Myocyte (in vitro differentiated cells): ENCODE measurements around the gene SPAG17. TPM values are rescaled to one million over a fixed set of nuclear protein-coding genes. Genes with fewer than 3 reads are reported as not detected.
"Not testable (repeated sequence)": the region's sequence is repeated elsewhere in the genome, so short reads cannot be mapped to it uniquely, and the experiment has no call there.

ENCODE experiments used
- DNase-seq: peaks from one replicate; pipeline ENCODE4 v3.0.0-alpha.2; 2012; ENCODE audit warnings: low read depth
- total RNA-seq: library from RNA; depleted of rRNA; stranded (reverse); fragments of >200 nt; gene quantifications from 2 replicates; pipeline ENCODE4 v1.2.3, GENCODE V29; 2014

Gene SPAG17
- total RNA-seq, 1 donor from 2014 or later: not detected

DNA sequence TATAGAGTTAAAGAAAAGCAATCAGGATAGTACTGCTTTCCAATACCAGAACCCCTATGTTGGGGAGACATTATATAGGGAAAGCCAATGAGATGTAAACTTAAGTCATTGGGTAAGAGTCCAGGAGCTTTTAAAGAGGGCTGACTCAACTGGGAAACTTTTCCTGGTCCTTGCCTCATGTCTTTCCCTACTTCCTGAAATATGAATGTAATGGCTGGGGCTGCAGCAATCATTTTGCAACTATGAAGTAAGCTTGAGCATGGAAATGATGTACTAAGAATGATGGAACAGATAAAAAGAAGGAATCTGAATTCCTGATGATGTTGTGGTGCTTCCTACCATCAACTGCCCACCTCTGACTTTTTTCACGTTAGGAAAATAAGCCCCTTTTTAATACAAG lies 199.8 kb downstream of the SPAG17 start:
- DNase-seq: no peak

GRCh38 chr1:117981455-117982192 lies 203.4 kb downstream of the SPAG17 start:
- no peak for DNase-seq

DNA sequence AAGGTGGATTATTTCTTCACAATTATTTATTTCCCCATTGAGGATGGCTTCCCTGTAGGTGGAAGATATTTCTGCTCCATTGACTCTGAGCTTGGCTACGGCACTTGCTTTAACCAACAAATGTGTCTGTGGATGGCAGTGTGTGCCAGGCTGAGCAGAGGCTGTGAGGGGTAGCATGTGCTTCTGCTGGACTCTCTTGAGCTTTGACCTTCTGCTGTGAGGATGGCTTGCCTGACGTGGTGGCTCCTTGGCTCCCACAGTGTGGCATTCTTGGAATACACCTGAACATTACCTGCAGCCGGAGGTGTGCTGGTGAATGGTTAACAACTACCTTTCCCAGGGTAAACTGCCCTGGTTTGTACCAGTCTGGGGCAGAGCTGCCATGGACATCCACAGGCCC lies 208.6 kb downstream of the SPAG17 start:
- no peak for DNase-seq

DNA sequence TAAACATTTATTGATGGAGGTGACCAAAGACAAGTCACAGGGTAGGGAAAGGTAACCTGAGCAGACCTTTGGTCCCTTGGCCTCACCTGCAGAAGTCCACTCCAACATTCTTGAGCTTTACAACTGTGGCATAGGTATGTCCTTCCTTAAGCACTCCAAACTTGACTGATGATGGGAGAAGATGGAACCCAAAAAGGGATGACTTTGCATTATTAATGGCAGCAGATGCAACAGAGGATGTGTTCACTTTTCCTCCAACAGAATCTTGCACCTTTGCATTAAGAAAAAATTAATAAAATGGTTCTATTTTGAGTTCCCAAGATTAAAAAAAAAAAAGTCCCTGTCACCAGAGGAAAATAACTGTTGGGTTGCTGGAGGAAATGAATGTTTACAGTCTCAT lies 213.3 kb downstream of the SPAG17 start:
- DNase-seq: no peak

- DNase-seq: no peak
Measured at GRCh38 chr1:117970252-117970651, 214.8 kb downstream of the SPAG17 start.

GRCh38 chr1:117967881-117968280 lies 217.1 kb downstream of the SPAG17 start:
- peak; percentile 7 for DNase-seq

DNA sequence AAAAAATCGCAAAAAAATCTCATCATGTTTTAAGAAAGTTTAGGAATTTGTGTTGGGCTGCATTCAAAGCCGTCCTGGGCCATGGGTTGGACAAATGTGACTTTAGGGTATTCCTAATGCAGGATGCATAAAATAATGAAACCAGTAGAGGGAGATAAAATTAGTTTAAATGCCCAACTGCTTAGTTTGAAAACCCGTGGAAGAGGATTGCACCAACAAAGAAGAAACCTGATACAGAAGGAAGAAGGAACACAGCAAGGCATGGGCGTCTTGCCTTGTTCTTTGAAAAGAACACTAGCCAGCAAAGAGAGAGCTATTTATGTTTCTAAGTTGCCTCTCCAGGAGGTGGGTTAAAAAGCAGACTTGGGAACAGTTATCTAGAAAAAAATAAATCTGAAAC lies 217.6 kb downstream of the SPAG17 start:
- DNase-seq: peak; percentile 59

DNA sequence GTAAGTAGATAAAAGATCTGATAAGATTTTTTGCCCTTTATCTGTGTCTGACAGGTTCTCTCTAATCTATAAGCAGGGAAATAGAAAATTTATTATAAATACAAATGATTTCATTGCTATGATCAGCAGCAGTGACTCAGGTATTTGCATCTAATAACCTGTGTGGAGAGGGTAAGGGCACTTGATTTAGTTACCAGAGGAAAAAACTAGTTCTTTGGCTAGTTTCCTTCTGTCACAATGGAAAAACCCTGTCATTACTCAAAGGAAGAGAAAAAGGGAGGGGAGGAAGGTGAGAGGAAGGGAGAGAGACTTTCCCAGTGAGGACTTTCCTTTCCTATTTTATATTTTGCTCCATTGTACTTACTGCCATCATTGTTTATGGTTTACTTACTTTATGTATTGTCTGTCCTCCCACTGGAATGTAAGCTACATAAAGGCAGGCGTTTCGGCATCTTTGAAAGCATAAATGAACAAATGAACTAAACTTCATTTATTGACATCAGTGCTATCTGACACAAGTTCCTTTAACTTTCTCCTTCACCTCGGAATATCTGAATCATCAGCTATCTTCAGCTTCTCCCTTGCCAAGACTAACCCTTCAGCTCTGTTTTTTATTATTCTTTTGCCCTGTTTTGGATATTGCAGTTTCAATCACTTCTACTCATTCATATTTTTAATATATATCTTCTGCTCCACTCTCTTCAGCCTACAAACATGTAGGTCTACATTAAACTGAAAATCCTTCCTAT lies 220.6 kb downstream of the SPAG17 start:
- DNase-seq: no peak

DNA sequence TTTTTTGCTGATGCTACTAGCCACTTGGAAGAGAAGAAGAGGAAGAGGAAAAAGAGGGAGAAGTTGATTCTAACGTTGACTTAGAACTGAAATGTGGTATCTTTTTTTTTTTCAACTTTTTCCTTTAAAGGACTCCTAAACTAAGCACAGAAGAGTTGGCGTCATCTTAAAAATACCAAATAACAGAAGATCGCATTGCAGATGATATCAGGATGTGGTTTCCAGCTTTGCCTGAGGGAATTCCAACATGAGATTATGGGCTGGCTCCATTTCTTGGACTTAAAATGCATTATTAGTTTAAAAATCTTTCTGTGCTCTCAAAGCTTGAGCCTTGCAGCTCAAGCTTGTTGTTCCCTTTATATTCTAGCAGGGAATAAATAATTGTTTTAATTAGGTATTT lies 225.7 kb downstream of the SPAG17 start:
- DNase-seq: peak; percentile 15

DNA sequence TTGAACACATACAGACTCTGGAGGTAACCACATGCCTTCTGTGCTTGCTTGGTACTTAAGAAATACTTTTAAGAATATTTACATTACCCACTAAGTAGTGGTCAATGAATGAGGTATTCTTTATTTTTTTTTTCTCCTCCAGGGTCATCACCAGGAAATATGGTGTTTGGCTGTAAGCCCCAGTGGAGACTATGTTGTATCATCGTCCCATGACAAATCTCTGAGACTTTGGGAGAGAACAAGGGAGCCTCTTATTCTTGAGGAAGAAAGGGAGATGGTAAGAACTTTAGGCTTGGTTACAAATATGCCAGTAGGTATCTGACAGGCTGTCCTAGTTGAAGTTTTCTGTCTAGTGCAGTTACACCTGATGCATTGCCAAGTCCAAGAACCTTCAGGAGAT lies 232.6 kb downstream of the SPAG17 start:
- DNase-seq: no peak

GRCh38 chr1:117942293-117942692 lies 242.7 kb downstream of the SPAG17 start:
- no peak for DNase-seq

DNA sequence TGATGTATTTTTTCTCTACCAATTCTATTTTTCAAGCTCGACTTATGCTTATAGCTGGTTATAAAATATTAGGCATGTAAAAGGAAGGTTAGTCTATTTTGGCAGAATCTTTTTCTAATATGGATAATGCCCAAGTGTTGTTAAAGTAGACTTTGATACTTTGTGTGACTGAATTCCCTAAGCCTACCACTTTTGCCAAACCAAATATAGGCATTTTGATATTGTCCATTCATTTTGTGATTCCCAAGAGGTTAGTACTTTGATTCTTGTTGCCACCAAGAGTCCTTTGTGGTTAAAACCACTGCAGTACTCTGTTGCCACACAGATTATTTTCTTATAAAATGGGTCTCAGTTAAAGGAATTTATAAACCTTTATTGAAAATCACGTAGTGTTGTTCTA lies 251.3 kb downstream of the SPAG17 start:
- no peak for DNase-seq

GRCh38 chr1:117932576-117932975 lies 252.5 kb downstream of the SPAG17 start:
- DNase-seq: no peak

DNA sequence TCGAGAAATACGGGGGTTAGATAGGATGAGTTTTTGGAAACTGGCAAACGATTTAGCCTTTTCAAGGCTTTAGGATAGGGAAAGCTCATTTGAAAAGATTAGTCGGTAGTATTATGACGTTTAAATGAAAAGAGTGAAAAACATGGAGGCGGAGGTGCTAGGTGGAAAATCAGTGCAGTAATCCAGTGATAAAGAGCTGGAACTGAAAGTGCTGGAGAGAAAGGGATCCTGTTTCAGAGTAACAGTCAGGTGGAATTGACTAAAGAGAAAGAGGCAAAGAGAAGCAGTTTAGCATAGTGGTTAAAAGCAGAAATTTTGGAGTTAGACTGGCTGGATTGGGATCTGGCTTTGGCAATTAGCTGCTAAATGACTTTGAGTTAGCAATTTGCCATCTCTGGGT lies 254.5 kb downstream of the SPAG17 start:
- peak; percentile 3 for DNase-seq

DNA sequence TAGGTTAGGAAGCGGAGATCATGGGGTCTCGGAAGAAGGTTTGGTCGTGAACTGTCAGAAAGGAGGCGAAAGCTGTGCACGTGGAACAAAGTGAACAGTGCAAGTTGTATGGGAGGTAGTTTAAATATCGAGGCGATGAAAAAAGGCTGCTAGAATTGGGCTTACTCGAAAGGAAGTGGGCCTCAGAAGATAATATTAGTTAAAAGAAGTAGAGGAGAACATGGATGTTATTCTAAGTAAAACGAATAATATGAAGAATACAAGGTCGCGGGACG lies 254.9 kb downstream of the SPAG17 start:
- DNase-seq: no peak

DNA sequence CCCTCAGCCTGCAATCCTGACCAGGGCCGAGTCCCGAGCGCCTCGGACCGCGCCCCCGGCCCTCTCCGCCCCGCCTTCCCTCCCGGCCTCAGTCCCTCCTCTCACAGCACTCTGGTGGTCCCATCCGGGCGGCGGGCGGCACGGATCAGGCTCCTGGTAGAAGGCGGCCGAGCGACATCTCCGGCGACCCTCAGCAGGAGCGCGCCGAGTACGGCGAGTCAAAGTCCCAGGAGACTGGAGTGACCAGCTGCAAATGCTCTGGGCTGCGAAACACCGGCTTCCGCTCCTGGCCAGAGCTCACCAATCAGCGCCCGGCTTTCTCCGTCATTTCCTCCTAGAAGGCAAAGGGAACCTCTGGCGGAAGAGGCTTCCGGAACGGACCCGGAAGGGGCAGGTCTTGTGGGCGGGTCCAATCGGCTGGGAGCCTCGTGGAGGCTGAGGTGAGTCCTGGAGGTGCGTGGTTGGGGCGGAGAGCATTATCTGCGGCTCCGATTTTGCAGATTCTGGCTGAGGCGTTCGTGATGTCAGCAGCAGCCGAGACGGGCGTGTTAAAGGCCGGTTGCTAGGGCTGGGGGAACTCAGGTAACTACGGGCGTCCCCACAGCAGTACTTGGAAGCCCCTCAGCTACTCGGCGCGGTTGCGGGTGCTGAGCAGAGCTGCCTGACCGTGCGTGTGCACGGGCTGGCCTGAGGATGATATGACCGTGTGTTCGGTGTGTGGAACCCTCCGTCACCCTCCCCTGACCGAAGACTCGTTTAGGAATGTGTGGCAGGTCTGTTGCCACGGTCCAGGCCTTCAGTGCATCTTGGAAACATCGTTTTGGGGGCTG lies 255.5 kb downstream of the SPAG17 start, which contains the start of the genes GDAP2 and WDR3:
Gene GDAP2 (minus strand): TSS at position 279 of the 830 bp plus-strand sequence. CDS start 9,264 bp downstream, outside the sequence.
Gene WDR3 (plus strand): TSS at position 397 of the 830 bp plus-strand sequence. CDS start 3,581 bp downstream, outside the sequence.
- peak; percentile 99 for DNase-seq

GRCh38 chr1:117928881-117929342 lies 256.1 kb downstream of the SPAG17 start:
- DNase-seq: peak; percentile 76

DNA sequence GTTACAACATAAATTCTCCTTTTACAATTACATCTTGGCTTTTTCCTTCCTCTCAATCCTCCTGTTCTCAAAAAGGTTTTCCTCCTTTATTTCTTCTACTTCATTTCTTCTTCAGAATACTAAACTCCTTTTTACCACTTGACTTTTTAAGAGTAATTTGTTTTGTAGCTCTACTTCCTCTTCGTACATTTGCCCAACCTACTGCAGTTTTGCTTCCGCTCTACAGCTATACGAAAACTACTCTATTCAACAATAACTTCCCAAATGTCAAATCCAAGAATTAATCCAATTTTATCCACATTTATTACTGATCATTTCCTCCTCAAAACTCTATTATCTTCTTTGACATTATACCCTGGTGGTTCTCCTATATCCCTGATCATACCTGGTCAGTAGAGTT lies 259.0 kb downstream of the SPAG17 start:
- no peak for DNase-seq

GRCh38 chr1:117922717-117923116 lies 262.3 kb downstream of the SPAG17 start:
- DNase-seq: not testable (repeated sequence)

DNA sequence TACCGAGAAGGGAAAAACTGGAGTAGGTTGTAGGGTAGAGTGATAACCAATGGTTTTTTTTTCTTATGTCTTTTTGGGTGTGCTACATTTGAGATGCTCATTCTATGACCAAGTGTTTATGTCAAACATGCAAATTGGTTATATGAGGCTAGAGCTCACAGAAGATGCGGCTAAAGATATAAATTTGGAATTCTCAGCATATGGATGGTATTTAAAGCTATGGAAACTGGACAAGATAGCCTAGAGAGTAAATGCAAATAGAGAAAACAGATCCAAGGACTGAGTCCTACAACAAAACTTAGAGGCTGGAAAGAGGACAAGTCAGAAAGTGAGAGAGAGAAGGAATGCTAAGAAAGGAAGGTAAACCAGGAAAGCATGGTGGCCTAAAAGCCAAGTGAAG lies 263.0 kb downstream of the SPAG17 start:
- DNase-seq: no peak

- DNase-seq: no peak
Measured at GRCh38 chr1:117919376-117919775, 265.7 kb downstream of the SPAG17 start.

DNA sequence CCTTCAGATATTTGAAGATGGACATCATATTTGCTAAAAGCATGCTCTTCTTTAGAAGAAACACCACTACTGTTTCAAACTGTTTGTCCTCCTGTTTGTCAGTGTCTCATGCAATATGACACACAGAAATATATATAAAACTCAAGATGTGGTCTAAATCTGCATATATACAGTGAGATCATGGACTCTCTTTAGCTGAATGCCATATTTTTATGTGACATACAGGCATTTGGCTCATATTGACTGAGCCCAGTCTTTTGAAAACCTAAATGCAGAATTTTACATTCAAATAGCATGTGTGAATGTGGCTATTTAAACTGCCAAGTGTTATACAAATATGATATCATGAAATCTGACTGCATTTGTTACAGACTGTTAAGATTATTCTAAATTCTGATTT lies 274.0 kb downstream of the SPAG17 start:
- no peak for DNase-seq
